BLaER1 (cell line): Measurements from ENCODE around the gene CDC42BPB.
A peak's percentile ranks its signal among the peaks of the same experiment; 100 is the strongest.
"Not testable (repeated sequence)": the region's sequence is repeated elsewhere in the genome, so short reads cannot be mapped to it uniquely, and the experiment has no call there.

Source experiments
- H3K27ac ChIP-seq: shearing (Covaris generic); formaldehyde crosslinking; 2 replicates; pipeline ENCODE4 v1.8.1; 2022
- H3K27me3 ChIP-seq: shearing (Covaris generic); formaldehyde crosslinking; 2 replicates; pipeline ENCODE4 v1.8.1; 2022
- H3K36me3 ChIP-seq: shearing (Covaris generic); formaldehyde crosslinking; 2 replicates; pipeline ENCODE4 v1.8.1; 2022
- H3K4me1 ChIP-seq: shearing (Covaris generic); formaldehyde crosslinking; 2 replicates; pipeline ENCODE4 v1.8.1; 2022
- H3K4me2 ChIP-seq: shearing (Covaris generic); formaldehyde crosslinking; 2 replicates; pipeline ENCODE4 v1.8.1; 2022
- H3K4me3 ChIP-seq: shearing (Covaris generic); formaldehyde crosslinking; 2 replicates; pipeline ENCODE4 v1.8.1; 2022
- H3K9ac ChIP-seq: shearing (Covaris generic); formaldehyde crosslinking; 2 replicates; pipeline ENCODE4 v1.8.1; 2022
- H3K9me3 ChIP-seq: shearing (Covaris generic); formaldehyde crosslinking; 2 replicates; pipeline ENCODE4 v1.8.1; 2022
- H4K20me1 ChIP-seq: shearing (Covaris generic); formaldehyde crosslinking; 2 replicates; pipeline ENCODE4 v1.8.1; 2022
- Cebpa-rat ChIP-seq: shearing (Covaris generic); IDR thresholded peaks from 2 replicates; pipeline ENCODE4 v1.8.1; 2022

Gene CDC42BPB

DNA sequence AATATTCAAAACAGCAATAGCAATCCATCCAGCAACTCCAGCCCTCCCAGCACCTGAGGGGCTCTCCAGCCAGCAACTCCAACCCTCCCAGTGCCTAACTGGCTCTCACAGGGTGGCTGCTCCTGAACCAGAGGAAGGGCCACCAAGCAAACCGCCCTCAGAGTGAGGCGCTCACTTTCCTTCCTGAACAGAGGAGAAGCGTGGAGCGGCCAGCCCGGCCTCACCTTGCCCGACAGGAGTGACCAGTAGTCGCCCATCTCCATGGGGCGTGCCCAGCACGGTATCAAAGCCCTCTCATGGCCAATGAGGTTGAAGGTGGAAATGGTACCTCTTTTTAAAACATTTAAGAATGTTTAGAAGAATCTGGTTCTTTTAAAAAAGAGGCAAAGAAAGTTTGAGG is 27.4 kb downstream of the CDC42BPB start:
- no peaks in the 10 kb centered on the region; the same call in 1 of the 2 replicates for H4K20me1 ChIP-seq
- peaks cover 34% of the 10 kb centered on the region for H3K4me1 ChIP-seq
- no peaks in the 10 kb centered on the region for H3K27me3 ChIP-seq
- no peak overlapping the region for H3K9ac ChIP-seq
- no peaks in the 10 kb centered on the region for H3K36me3 ChIP-seq
- no peak overlapping the region for H3K4me2 ChIP-seq
- peaks cover 11% of the 10 kb centered on the region; the same call in 1 of the 2 replicates for H3K9me3 ChIP-seq
- no peak for TF ChIP-seq Cebpa-rat
- H3K4me3 ChIP-seq: no peak overlapping the region
- no peak overlapping the region for H3K27ac ChIP-seq

DNA sequence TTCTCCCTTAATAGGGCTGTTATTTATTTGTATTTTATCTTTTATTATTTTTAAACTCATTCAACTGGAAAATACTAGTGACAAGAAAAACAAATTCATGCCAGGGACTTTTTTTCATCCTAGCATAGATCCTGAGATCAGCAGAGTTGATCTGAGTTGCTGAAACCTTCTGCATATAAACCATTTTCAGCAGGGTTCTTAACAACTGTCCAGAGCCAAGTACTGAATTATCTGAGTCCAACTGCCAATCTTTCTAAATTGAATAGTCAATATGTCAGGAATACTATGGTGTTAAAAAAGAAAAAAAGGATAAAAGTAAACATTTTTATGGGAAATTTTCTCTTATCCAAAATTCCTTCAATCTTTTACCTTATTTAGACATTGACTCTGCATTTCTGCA is 28.6 kb downstream of the CDC42BPB start:
- Histone ChIP-seq H3K27me3 (no peaks in the 10 kb centered on the region), H3K9ac (no peak overlapping the region), H3K27ac (no peak overlapping the region), H3K4me2 (no peak overlapping the region), H3K36me3 (no peaks in the 10 kb centered on the region), H3K9me3 (peaks cover 11% of the 10 kb centered on the region; the same call in 1 of the 2 replicates), H3K4me1 (peaks cover 37% of the 10 kb centered on the region), H4K20me1 (no peaks in the 10 kb centered on the region; the same call in 1 of the 2 replicates), H3K4me3 (no peak overlapping the region)
- TF ChIP-seq Cebpa-rat: no peak

DNA sequence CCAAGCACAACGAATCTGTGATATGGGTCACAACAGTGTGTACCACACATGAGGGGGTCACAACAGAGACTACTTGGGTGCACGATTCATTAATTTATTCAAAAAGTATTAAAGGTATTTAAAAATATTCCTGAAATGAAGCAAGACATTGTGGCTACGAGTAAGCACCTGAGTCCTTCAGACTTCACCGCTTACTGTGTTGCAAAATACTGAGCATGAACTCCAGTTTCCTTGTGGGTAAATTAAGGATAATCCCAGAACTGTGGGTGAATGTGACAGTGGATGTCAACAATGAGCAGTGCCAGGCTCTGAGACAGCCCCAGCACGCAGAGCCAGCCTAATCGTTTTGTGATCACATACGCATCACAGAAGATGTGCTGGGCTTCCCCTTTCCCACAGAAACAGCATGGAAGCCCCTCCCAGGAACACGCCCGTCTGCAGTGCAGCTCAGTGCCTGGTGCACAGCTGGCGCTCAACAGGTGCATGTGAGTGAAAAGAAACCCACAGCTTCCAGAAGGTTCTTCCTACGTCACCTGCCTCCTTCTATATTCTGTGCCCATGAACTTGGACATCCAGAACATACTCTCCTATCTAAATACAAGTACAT is 29.1 kb downstream of the CDC42BPB start:
- Histone ChIP-seq H4K20me1 (no peaks in the 10 kb centered on the region; the same call in 1 of the 2 replicates), H3K4me2 (peak overlapping the region; percentile 58), H3K36me3 (no peaks in the 10 kb centered on the region), H3K27me3 (no peaks in the 10 kb centered on the region), H3K9ac (no peak overlapping the region), H3K4me1 (peaks cover 38% of the 10 kb centered on the region), H3K4me3 (no peak overlapping the region), H3K27ac (no peak overlapping the region), H3K9me3 (peaks cover 11% of the 10 kb centered on the region; the same call in 1 of the 2 replicates)
- no peak for TF ChIP-seq Cebpa-rat

DNA sequence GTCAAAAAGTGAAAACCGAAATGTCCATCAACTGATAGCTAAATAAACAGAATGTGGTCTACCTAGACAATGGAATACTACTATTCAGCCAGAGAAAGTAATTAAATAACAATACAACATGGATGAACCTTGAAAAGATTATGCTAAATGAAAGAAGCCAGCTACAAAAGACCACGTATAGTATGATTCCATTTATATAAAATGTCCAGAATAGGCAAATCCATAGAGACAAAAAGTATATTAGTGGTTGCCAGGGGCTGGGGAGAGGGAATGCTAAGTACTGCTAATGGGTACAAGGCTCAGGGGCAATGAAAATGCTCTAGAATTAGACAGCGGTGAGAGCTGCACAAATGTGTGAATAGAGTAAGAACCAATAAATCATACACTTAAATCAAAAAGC is 29.9 kb downstream of the CDC42BPB start:
- Histone ChIP-seq H3K9ac (no peak overlapping the region), H3K36me3 (no peaks in the 10 kb centered on the region), H3K4me1 (peaks cover 46% of the 10 kb centered on the region), H3K4me3 (no peak overlapping the region), H3K4me2 (no peak overlapping the region), H3K27me3 (no peaks in the 10 kb centered on the region), H4K20me1 (no peaks in the 10 kb centered on the region; the same call in 1 of the 2 replicates), H3K9me3 (peaks cover 11% of the 10 kb centered on the region; the same call in 1 of the 2 replicates), H3K27ac (no peak overlapping the region)
- no peak for TF ChIP-seq Cebpa-rat

DNA sequence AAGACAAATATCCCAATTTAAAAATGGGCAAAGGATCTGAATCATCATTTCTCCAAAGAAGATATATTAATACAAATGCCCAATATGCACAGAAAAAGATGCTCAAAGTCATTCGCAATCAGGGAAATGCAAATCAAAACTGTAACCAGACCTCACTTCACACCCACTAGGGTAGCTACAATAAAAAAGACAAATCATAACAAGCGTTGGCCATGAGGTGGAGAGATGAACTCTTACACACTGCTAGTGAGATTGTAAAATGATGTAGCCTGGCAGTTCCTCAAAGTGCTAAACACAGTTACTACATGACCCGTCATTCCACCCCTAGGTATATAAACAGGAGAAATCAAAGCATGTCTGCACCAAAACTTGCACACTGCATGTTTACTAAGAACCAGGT is 30.4 kb downstream of the CDC42BPB start:
- Histone ChIP-seq H3K9me3 (peaks cover 11% of the 10 kb centered on the region; the same call in 1 of the 2 replicates), H3K36me3 (no peaks in the 10 kb centered on the region), H3K4me1 (peaks cover 51% of the 10 kb centered on the region), H3K27me3 (no peaks in the 10 kb centered on the region), H3K9ac (no peak overlapping the region), H4K20me1 (no peaks in the 10 kb centered on the region; the same call in 1 of the 2 replicates), H3K4me3 (no peak overlapping the region), H3K4me2 (no peak overlapping the region), H3K27ac (no peak overlapping the region)
- no peak for TF ChIP-seq Cebpa-rat

DNA sequence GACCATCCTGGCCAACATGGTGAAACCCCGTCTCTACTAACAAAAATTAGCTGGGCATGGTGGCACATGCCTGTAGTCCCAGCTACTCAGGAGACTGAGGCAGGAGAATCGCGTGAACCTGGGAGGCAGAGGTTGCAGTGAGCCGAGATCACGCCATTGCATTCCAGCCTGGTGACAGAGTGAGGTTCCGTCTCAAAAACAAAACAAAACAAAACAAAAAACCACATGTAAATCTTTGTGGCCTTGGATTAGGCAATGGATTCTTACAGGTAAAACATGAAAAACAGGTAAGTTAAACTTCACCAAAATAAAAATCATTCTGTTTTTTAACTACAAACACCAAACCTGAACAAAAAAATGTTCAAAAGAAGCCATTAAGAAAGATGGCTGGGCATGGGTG is 31.2 kb downstream of the CDC42BPB start:
- H3K36me3 ChIP-seq, H4K20me1 ChIP-seq, H3K9ac ChIP-seq, H3K4me3 ChIP-seq, H3K27me3 ChIP-seq, H3K4me2 ChIP-seq, H3K27ac ChIP-seq: not testable (repeated sequence)
- peaks cover 55% of the 10 kb centered on the region for H3K4me1 ChIP-seq
- peaks cover 11% of the 10 kb centered on the region; the same call in 1 of the 2 replicates for H3K9me3 ChIP-seq

DNA sequence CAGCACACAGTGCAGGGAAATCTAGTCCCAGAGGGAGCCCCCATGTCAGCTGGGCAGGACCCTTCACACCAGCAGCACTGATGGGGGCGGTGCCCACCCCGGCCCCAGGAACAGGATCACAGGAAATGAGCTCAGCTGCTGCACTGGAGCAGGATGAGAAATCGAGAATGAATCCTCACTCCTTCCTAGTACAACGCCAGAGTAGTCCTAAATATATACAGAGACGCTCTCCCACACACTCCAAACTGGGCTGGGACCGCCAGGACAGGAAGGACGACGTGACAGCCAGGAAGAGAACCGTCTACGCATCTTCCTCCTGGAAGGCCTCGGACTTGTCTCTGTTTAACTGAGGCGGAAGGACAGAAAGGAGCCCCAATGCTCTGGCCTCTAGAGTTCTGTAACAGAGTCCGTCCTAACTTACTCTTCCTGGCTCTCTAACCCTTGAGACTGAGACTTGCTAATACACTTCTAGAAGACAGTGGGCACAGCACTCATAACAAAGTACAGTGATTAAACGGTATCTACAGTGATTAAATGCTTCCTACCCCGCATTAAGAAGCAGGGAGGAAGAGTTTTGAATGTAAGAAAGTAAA is 33.4 kb downstream of the CDC42BPB start:
- Histone ChIP-seq H3K9me3 (peaks cover 11% of the 10 kb centered on the region; the same call in 1 of the 2 replicates), H3K27ac (peak overlapping the region; percentile 6), H3K9ac (no peak overlapping the region), H3K4me3 (no peak overlapping the region), H3K36me3 (no peaks in the 10 kb centered on the region), H3K4me1 (peaks cover 63% of the 10 kb centered on the region), H4K20me1 (no peaks in the 10 kb centered on the region; the same call in 1 of the 2 replicates), H3K4me2 (peak overlapping the region; percentile 80), H3K27me3 (no peaks in the 10 kb centered on the region; the same call in 1 of the 2 replicates)
- no peak for TF ChIP-seq Cebpa-rat

DNA sequence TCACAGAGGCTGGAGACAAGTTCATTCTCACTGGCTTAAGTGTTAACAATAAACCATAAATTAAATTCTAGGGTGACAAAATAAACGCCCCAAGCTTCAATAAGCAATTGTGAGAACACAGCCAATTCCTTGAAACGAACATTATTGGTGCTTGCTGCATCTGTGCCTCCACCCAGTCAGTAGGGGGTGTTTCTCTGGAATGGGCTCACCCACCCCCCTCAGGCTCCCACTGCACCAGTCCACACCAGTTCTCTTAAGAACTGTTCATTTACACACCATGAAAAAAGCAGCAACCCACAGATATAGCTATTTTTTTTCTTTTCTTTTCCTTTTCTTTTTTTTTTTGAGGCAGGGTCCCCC is 34.7 kb downstream of the CDC42BPB start:
- no peak overlapping the region; the same call in 1 of the 2 replicates for H3K9ac ChIP-seq
- peaks cover 11% of the 10 kb centered on the region; the same call in 1 of the 2 replicates for H3K9me3 ChIP-seq
- no peaks in the 10 kb centered on the region; the same call in 1 of the 2 replicates for H3K27me3 ChIP-seq
- peak overlapping the region; percentile 71 for H3K27ac ChIP-seq
- H3K36me3 ChIP-seq: no peaks in the 10 kb centered on the region
- peaks cover 54% of the 10 kb centered on the region for H3K4me1 ChIP-seq
- H3K4me2 ChIP-seq: peak overlapping the region; percentile 80
- H3K4me3 ChIP-seq: peak overlapping the region; percentile 46
- TF ChIP-seq Cebpa-rat: no peak
- H4K20me1 ChIP-seq: no peaks in the 10 kb centered on the region

DNA sequence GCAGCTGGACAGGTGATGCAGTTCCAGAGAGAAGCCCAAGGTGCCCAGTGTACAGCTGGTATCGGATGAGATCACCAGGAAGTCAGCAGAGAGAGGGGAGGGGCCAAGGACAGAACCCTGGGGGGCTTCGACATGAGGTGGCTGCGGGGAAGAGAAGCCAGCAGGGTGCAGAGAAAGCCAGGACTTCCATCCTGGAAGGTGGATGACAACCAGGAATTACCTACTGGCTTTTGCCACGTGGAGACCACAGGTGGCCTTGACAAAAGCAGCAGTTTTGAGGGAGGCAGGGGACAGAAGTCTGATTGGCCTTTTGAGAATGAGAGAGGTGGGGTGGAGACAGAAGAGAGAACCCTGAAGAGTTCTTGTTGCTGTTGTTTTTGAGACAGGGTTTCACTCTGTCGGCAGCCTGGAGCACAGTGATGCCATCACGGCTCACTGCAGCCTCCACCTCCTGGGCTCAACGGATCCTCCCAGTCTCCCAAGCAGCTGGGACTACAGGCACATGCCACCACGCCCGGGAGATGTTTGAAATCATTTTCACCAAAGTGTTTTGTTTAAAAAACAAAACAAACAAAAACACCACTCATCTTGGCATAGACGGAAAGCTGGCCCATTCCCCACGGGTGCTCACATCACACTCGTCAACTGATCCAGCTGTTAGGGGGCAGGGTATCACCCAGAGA is 35.2 kb downstream of the CDC42BPB start:
- no peak for TF ChIP-seq Cebpa-rat
- H3K36me3 ChIP-seq: no peaks in the 10 kb centered on the region
- H3K4me2 ChIP-seq: peak overlapping the region; percentile 80
- H3K27ac ChIP-seq: peak overlapping the region; percentile 71
- H4K20me1 ChIP-seq: no peaks in the 10 kb centered on the region
- H3K4me3 ChIP-seq: peak overlapping the region; percentile 46
- H3K9me3 ChIP-seq: peaks cover 11% of the 10 kb centered on the region; the same call in 1 of the 2 replicates
- no peaks in the 10 kb centered on the region; the same call in 1 of the 2 replicates for H3K27me3 ChIP-seq
- peak overlapping the region; percentile 47 for H3K9ac ChIP-seq
- peaks cover 51% of the 10 kb centered on the region for H3K4me1 ChIP-seq

DNA sequence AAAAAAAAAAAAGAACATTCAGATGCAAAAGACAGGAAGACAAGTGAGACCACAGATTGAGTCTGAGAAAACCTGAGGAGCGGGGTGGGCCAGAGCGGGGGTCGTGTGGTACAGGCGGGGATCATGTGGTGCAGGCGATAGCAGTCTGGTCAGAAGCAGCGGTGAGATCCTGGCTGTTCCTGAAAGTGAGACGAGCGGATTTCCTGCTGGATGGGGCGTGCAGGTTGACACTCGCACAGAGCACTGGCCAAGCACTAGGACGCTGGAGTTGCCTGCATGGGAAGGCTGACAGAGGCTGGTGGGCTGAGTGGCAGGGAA is 35.7 kb downstream of the CDC42BPB start:
- TF ChIP-seq Cebpa-rat: no peak
- Histone ChIP-seq H3K4me3 (peak overlapping the region; percentile 46), H3K4me1 (peaks cover 51% of the 10 kb centered on the region), H3K9me3 (peaks cover 11% of the 10 kb centered on the region; the same call in 1 of the 2 replicates), H3K4me2 (peak overlapping the region; percentile 80), H4K20me1 (no peaks in the 10 kb centered on the region), H3K27ac (peak overlapping the region; percentile 71), H3K36me3 (no peaks in the 10 kb centered on the region), H3K9ac (peak overlapping the region; percentile 47; the same call in 1 of the 2 replicates), H3K27me3 (no peaks in the 10 kb centered on the region; the same call in 1 of the 2 replicates)
